Colonic mucosa (tissue), 4 donors: ENCODE measurements around the gene MRPL16. TPM values are rescaled to one million over a fixed set of nuclear protein-coding genes. Genes with fewer than 3 reads are reported as not detected.
A peak's percentile ranks its signal among the peaks of the same experiment; 100 is the strongest.
"Not testable (repeated sequence)": the region's sequence is repeated elsewhere in the genome, so short reads cannot be mapped to it uniquely, and the experiment has no call there.

Experiments used
- DNase-seq: peaks from one replicate; pipeline ENCODE4 v3.0.0-alpha.2; 2020
- H3K27ac ChIP-seq: fragments of 200-600 bp; one replicate; pipeline ENCODE4 v1.8.0; 2021
- H3K27me3 ChIP-seq: fragments of 200-600 bp; one replicate; pipeline ENCODE4 v1.8.0; 2021
- H3K36me3 ChIP-seq: fragments of 200-600 bp; one replicate; pipeline ENCODE4 v1.8.0; 2021
- H3K4me1 ChIP-seq: fragments of 200-600 bp; one replicate; pipeline ENCODE4 v1.8.0; 2021; ENCODE audit warnings: mild to moderate bottlenecking
- H3K4me3 ChIP-seq: fragments of 200-600 bp; one replicate; pipeline ENCODE4 v1.8.0; 2021
- H3K9ac ChIP-seq, 2 donors: one replicate each; pipeline ENCODE4 v1.7.0; 2013; ENCODE audit warnings: control low read depth in 2 of 2, low read depth in 2 of 2, low read length in 2 of 2
- H3K9me3 ChIP-seq: fragments of 200-600 bp; one replicate; pipeline ENCODE4 v1.8.0; 2021
- CTCF ChIP-seq: fragments of 200-600 bp; IDR thresholded peaks from one replicate; pipeline ENCODE4 v1.8.0; 2022; ENCODE audit warnings: antibody characterized with exemption, mild to moderate bottlenecking
- intact Hi-C: fragments of 100-400 bp; cut with DNase I; formaldehyde crosslinking; loops from one replicate; pipeline ENCODE4 v1.14.1; 2022
- total RNA-seq, 2 donors: library from RNA; stranded (reverse); fragmentation: NEBNext Ultra II Directional in 1 of 2; extraction: Animal tissue kit (Norgen Biotek cat#: 25700) in 1 of 2; gene quantifications; one replicate each; pipeline ENCODE4 v1.2.1, GENCODE V29; 2021
- donor health status: healthy.
- donor health status: DM: no; HTN: no; CAD: no.
- donor health status: DM: no; HTN: no; CAD: no.

MRPL16 gene
- total RNA-seq, 2 donors from 2014 or later, result 51.6 to 91.3 TPM

- no peaks in the 10 kb centered on the region for H3K36me3 ChIP-seq
- intact Hi-C loops, result no loop called here
- DNase-seq, result peak; percentile 58
- no peak overlapping the region for H3K4me3 ChIP-seq
- H3K27ac ChIP-seq, result peak overlapping the region; percentile 74
- no peaks in the 10 kb centered on the region for H3K9me3 ChIP-seq
- no peak for TF ChIP-seq CTCF
- no peaks in the 10 kb centered on the region for H3K27me3 ChIP-seq
- H3K4me1 ChIP-seq, result no peaks in the 10 kb centered on the region
- H3K9ac ChIP-seq, result no peak overlapping the region
Measured at GRCh38 chr11:59849129-59849528, 38.6 kb upstream of the MRPL16 start.

- H3K27me3 ChIP-seq, H3K4me3 ChIP-seq, H3K36me3 ChIP-seq, DNase-seq, H3K9me3 ChIP-seq, H3K4me1 ChIP-seq, intact Hi-C loops, H3K9ac ChIP-seq: not testable (repeated sequence)
- peak overlapping the region; percentile 74 for H3K27ac ChIP-seq
Measured at GRCh38 chr11:59848439-59848838, 37.9 kb upstream of the MRPL16 start.

- no peaks in the 10 kb centered on the region for H3K9me3 ChIP-seq
- no peak overlapping the region for H3K9ac ChIP-seq
- no peak for DNase-seq
- no peaks in the 10 kb centered on the region for H3K4me1 ChIP-seq
- no peaks in the 10 kb centered on the region for H3K27me3 ChIP-seq
- TF ChIP-seq CTCF, result no peak
- no peaks in the 10 kb centered on the region for H3K36me3 ChIP-seq
- no peak overlapping the region for H3K4me3 ChIP-seq
- H3K27ac ChIP-seq, result no peak overlapping the region
- intact Hi-C loops, result no loop called here
Measured at GRCh38 chr11:59847626-59848025, 37.0 kb upstream of the MRPL16 start.

GRCh38 chr11:59846556-59846955 is 36.0 kb upstream of the MRPL16 start:
- no peaks in the 10 kb centered on the region for H3K9me3 ChIP-seq
- no peak for DNase-seq
- no peak overlapping the region for H3K27ac ChIP-seq
- no peaks in the 10 kb centered on the region for H3K36me3 ChIP-seq
- no peaks in the 10 kb centered on the region for H3K27me3 ChIP-seq
- intact Hi-C loops, result no loop called here
- H3K4me3 ChIP-seq, result no peak overlapping the region
- TF ChIP-seq CTCF, result no peak
- H3K9ac ChIP-seq, result no peak overlapping the region
- H3K4me1 ChIP-seq, result no peaks in the 10 kb centered on the region

- H3K4me1 ChIP-seq, result no peaks in the 10 kb centered on the region
- no peaks in the 10 kb centered on the region for H3K36me3 ChIP-seq
- no peak within 1 kb of the TSS for H3K27ac ChIP-seq
- no peaks in the 10 kb centered on the region for H3K27me3 ChIP-seq
- no peak within 1 kb of the TSS for H3K9ac ChIP-seq
- intact Hi-C loops, result no loop called here
- no peak for TF ChIP-seq CTCF
- no peak within 1 kb of the TSS for H3K4me3 ChIP-seq
- H3K9me3 ChIP-seq, result no peaks in the 10 kb centered on the region
- no peak for DNase-seq
Measured at GRCh38 chr11:59845399-59845798, 34.8 kb upstream of the MRPL16 start, which contains the start of gene CBLIF. Gene CBLIF, minus strand, starts transcription at chr11:59845499. Its CDS starts 46 bp downstream, at chr11:59845453.

- no peak overlapping the region for H3K9ac ChIP-seq
- H3K4me1 ChIP-seq, result no peaks in the 10 kb centered on the region
- DNase-seq, result no peak
- no peak overlapping the region for H3K27ac ChIP-seq
- no peaks in the 10 kb centered on the region for H3K36me3 ChIP-seq
- H3K27me3 ChIP-seq, result no peaks in the 10 kb centered on the region
- intact Hi-C loops, result no loop called here
- H3K9me3 ChIP-seq, result no peaks in the 10 kb centered on the region
- no peak for TF ChIP-seq CTCF
- H3K4me3 ChIP-seq, result no peak overlapping the region
Measured at GRCh38 chr11:59842316-59842715, 31.7 kb upstream of the MRPL16 start.
